Thyroid gland (tissue), 4 donors: ENCODE data around the gene RASGRF2. TPM values are rescaled to one million over a fixed set of nuclear protein-coding genes. Genes with fewer than 3 reads are reported as not detected.

Experiments used
- DNase-seq, 2 donors: peaks; one replicate each; pipeline ENCODE4 v3.0.0-alpha.2; 2019
- H3K27ac ChIP-seq, 3 donors: fragments of 200-600 bp; sonication (generic); 1 replicate in 2 of 3; 2 replicates in 1 of 3; pipeline ENCODE4 v1.5.1; 2016 to 2019; ENCODE audit warnings: mild to moderate bottlenecking in 1 of 3, moderate library complexity in 1 of 3
- H3K27me3 ChIP-seq: fragments of 200-600 bp; sonication (generic); one replicate; pipeline ENCODE4 v1.5.1; 2019
- H3K36me3 ChIP-seq, 2 donors: fragments of 200-600 bp; sonication (generic); one replicate each; pipeline ENCODE4 v1.5.1; 2016 to 2019
- H3K4me1 ChIP-seq, 2 donors: fragments of 200-600 bp; sonication (generic); one replicate each; pipeline ENCODE4 v1.5.1; 2017 to 2019
- H3K4me3 ChIP-seq, 3 donors: fragments of 200-600 bp; sonication (generic); replicated peaks in 1 of 3; 1 replicate in 2 of 3; 2 replicates in 1 of 3; pipeline ENCODE4 v1.5.1; 2016; ENCODE audit warnings: mild to moderate bottlenecking in 1 of 3
- H3K9me3 ChIP-seq: fragments of 200-600 bp; sonication (generic); one replicate; pipeline ENCODE4 v1.5.1; 2017
- POLR2A ChIP-seq, 2 donors: fragments of 450-650 bp; IDR thresholded peaks; one replicate each; pipeline ENCODE4 v1.6.1; 2017; ENCODE audit warnings: antibody characterized with exemption in 2 of 2, mild to moderate bottlenecking in 2 of 2, moderate library complexity in 1 of 2
- WGBS, 2 donors: methylation state at CpG; one replicate each; pipeline ENCODE4 v1.1.5; 2017; 5-methylcytosine and 5-hydroxymethylcytosine counted together
- intact Hi-C: fragments of 100-400 bp; cut with DNase I; formaldehyde crosslinking; loops from one replicate; pipeline ENCODE4 v1.15.1; 2023
- total RNA-seq, 4 donors: library from RNA; depleted of rRNA; stranded (reverse); fragments of >200 nt; gene quantifications; one replicate each; pipeline ENCODE4 v1.2.3, GENCODE V29; 2016
- TF ChIP-seq, protein P1 (sequence below), 6 experiments: fragments of 200-600 bp in 3 of 6; fragments of 450-650 bp in 3 of 6; sonication (generic) in 3 of 6; IDR thresholded peaks; one replicate each; pipeline ENCODE4 v1.5.1; 2016 to 2019; ENCODE audit warnings: antibody characterized with exemption in 6 of 6, mild to moderate bottlenecking in 2 of 6, inconsistent platforms in 1 of 6, moderate library complexity in 1 of 6

The RASGRF2 gene
- total RNA-seq, 4 donors from 2014 or later: 9.2 to 18.8 (median 14.8) TPM

DNA sequence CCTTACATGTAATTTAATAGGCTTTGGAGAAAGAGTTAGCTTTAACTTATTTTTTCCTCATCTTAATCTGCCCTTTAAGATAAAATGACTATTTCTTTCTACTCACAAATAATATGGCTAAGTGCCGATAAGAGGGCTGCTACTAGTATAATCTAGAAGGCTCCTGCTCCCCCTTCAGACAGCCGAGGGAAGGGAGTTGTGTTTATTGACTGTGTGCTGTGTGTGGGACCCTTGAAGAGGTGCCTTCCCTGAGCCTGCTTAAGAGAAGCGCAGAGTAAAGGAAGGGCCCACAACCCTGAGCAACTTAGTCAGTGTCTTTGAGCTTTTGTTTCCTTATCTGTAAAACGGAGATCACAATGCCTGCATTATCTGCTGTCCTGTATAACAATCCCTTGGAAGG lies 244.9 kb downstream of the RASGRF2 start:
- intact Hi-C loops: no loop called here
- WGBS, 2 donors: 81 to 89% methylated on average over 4 of the region's 4 CpGs
- H3K9me3 ChIP-seq: no peaks in the 10 kb centered on the region
- no peak for DNase-seq
- H3K4me3 ChIP-seq: no peak overlapping the region
- no peaks in the 10 kb centered on the region for H3K36me3 ChIP-seq
- TF ChIP-seq, protein P1, sequence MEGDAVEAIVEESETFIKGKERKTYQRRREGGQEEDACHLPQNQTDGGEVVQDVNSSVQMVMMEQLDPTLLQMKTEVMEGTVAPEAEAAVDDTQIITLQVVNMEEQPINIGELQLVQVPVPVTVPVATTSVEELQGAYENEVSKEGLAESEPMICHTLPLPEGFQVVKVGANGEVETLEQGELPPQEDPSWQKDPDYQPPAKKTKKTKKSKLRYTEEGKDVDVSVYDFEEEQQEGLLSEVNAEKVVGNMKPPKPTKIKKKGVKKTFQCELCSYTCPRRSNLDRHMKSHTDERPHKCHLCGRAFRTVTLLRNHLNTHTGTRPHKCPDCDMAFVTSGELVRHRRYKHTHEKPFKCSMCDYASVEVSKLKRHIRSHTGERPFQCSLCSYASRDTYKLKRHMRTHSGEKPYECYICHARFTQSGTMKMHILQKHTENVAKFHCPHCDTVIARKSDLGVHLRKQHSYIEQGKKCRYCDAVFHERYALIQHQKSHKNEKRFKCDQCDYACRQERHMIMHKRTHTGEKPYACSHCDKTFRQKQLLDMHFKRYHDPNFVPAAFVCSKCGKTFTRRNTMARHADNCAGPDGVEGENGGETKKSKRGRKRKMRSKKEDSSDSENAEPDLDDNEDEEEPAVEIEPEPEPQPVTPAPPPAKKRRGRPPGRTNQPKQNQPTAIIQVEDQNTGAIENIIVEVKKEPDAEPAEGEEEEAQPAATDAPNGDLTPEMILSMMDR (IDR thresholded peaks at IDR 0.05): no peak
- no peak for TF ChIP-seq POLR2A (IDR thresholded peaks at IDR 0.05)
- H3K4me1 ChIP-seq: no peaks in the 10 kb centered on the region
- H3K27ac ChIP-seq: no peak overlapping the region
- no peaks in the 10 kb centered on the region for H3K27me3 ChIP-seq

DNA sequence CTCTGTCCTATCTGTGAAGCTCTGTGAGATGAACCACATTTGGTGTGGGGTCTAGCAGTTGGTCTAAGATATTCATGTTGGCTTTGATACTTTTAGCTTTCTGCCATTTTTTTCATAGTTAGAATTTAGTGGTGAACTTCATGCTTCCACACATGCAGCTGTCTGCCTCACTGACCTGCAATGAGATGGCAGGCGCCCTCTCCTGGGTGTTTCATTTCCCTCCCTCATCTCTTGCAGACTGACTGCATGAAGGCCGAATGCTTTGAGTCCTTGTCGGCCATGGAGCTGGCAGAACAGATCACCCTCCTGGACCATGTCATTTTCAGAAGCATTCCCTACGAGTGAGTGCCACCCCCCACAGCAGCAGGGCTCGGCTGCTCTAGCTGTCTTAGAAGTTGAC lies 246.8 kb downstream of the RASGRF2 start:
- no peaks in the 10 kb centered on the region for H3K27me3 ChIP-seq
- no peaks in the 10 kb centered on the region for H3K36me3 ChIP-seq
- H3K27ac ChIP-seq: no peak overlapping the region
- TF ChIP-seq, protein P1 (IDR thresholded peaks at IDR 0.05): no peak
- no peak for TF ChIP-seq POLR2A (IDR thresholded peaks at IDR 0.05)
- no peaks in the 10 kb centered on the region for H3K9me3 ChIP-seq
- H3K4me1 ChIP-seq: no peaks in the 10 kb centered on the region
- DNase-seq: no peak
- intact Hi-C loops: no loop called here
- WGBS, 2 donors: 67% methylated on average over 5 of the region's 5 CpGs
- H3K4me3 ChIP-seq: no peak overlapping the region

DNA sequence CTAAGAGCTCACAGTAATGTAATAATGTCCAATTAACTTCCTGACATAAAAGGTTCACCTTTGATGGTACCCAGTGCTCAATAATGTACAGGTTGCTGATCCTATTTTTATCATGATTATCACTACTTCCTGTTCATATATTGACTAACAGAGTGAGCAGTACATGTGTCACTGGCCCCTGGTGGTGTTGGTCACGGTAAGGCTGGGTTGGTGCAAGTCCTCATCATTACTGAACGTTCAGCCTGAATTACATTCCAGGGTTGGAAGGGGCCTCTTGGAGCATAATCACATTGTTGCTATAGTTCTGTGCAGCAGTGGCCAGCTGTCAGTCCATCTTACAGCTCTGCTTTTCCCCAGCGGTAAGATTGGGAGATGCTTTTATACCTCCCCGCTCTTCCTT lies 248.7 kb downstream of the RASGRF2 start:
- H3K4me1 ChIP-seq: no peaks in the 10 kb centered on the region
- intact Hi-C loops: no loop called here
- 88 to 91% methylated on average over 4 of the region's 4 CpGs for WGBS, 2 donors
- no peak for DNase-seq
- H3K4me3 ChIP-seq: no peak overlapping the region
- H3K27me3 ChIP-seq: no peaks in the 10 kb centered on the region
- no peak overlapping the region for H3K27ac ChIP-seq
- no peak for TF ChIP-seq POLR2A (IDR thresholded peaks at IDR 0.05)
- TF ChIP-seq, protein P1 (IDR thresholded peaks at IDR 0.05): no peak
- H3K36me3 ChIP-seq: no peaks in the 10 kb centered on the region
- no peaks in the 10 kb centered on the region for H3K9me3 ChIP-seq

DNA sequence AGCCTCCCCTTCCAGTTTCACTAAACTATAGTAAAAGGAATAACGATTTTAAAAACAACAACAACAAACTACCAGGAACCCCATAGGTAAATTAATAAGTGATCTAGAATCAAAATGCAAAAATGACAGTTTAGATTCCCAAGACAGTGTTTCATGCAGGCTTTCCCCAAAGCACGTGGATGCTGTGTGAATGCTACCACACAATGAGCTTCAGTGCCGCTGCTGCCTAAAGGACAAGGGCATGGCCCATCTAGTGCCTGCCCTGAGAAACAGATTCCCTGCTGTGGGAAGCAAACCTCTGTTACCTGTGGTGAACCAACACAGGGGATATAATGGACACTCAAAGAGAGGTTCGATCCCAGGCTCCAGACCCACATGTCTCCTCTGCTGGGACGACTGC lies 249.2 kb downstream of the RASGRF2 start:
- TF ChIP-seq, protein P1 (IDR thresholded peaks at IDR 0.05): no peak
- no peak for TF ChIP-seq POLR2A (IDR thresholded peaks at IDR 0.05)
- Histone ChIP-seq H3K9me3 (no peaks in the 10 kb centered on the region), H3K4me1 (no peaks in the 10 kb centered on the region), H3K36me3 (no peaks in the 10 kb centered on the region), H3K4me3 (no peak overlapping the region), H3K27ac (no peak overlapping the region), H3K27me3 (no peaks in the 10 kb centered on the region)
- DNase-seq: no peak
- 89 to 94% methylated on average over 5 of the region's 5 CpGs for WGBS, 2 donors
- intact Hi-C loops: no loop called here

DNA sequence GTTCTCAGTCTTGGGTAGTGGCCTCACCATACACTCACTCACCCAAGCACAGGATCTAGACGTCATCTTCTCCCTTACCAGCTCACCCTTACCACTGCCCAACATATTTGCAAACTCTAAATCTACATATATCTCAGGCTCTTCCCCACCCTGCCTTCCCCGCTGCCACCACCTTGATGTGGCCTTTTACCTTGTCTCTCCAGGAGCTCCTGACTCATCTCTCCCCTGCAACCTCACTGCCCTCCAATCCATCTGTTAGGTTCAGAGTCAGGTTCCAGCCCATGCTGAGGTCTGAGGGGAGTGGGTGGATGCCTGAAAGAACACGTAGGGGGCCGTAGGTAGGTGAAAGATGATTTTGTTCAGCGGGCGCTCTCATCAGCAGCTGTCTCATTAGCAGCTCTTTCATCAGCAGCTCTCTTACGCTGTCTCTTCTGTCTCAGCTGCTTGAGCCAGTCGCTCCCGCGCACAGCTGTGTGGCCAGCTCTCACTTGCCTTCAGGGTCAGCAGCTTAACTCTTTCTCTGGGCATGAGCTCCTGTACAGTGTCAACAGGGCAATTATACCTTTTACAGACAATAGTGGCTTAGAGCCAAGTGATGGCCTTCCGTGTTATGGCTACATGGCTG lies 249.8 kb downstream of the RASGRF2 start:
- WGBS, 2 donors: 88 to 90% methylated on average over 11 of the region's 11 CpGs
- Histone ChIP-seq H3K4me3 (no peak overlapping the region), H3K9me3 (no peaks in the 10 kb centered on the region), H3K27ac (no peak overlapping the region), H3K27me3 (no peaks in the 10 kb centered on the region), H3K36me3 (no peaks in the 10 kb centered on the region), H3K4me1 (no peaks in the 10 kb centered on the region)
- no peak for DNase-seq
- intact Hi-C loops: no loop called here
- TF ChIP-seq, protein P1 (IDR thresholded peaks at IDR 0.05): no peak
- TF ChIP-seq POLR2A (IDR thresholded peaks at IDR 0.05): no peak
